Breast epithelium (tissue), 4 donors: ENCODE results near the gene ELL. TPM values are rescaled to one million over a fixed set of nuclear protein-coding genes. Genes with fewer than 3 reads are reported as not detected.

ENCODE experiments used
- DNase-seq, 2 donors: peaks; one replicate each; pipeline ENCODE4 v3.0.0-alpha.2; 2019; ENCODE audit warnings: low spot score in 2 of 2
- H3K27ac ChIP-seq, 2 donors: fragments of 200-600 bp; sonication (generic) in 1 of 2; one replicate each; pipeline ENCODE4 v1.5.1; 2016 to 2019; ENCODE audit warnings: mild to moderate bottlenecking in 1 of 2
- H3K27me3 ChIP-seq, 2 donors: fragments of 200-600 bp; sonication (generic) in 1 of 2; one replicate each; pipeline versions ENCODE4 v1.5.1 to v1.6.0; 2017 to 2019; ENCODE audit warnings: control low read depth in 1 of 2, mild to moderate bottlenecking in 1 of 2
- H3K36me3 ChIP-seq: fragments of 200-600 bp; one replicate; pipeline ENCODE4 v1.5.1; 2019
- H3K4me1 ChIP-seq, 2 donors: fragments of 200-600 bp; sonication (generic); one replicate each; pipeline ENCODE4 v1.5.1; 2016 to 2019; ENCODE audit warnings: control low read depth in 1 of 2
- H3K4me3 ChIP-seq, 3 donors: fragments of 200-600 bp; sonication (generic); 1 replicate in 2 of 3; 2 replicates in 1 of 3; pipeline ENCODE4 v1.5.1; 2016 to 2019; ENCODE audit warnings: mild to moderate bottlenecking in 3 of 3, moderate library complexity in 2 of 3
- H3K9me3 ChIP-seq, 2 donors: fragments of 200-600 bp; sonication (generic) in 1 of 2; one replicate each; pipeline ENCODE4 v1.5.1; 2016 to 2019; ENCODE audit warnings: control low read depth in 1 of 2
- POLR2A ChIP-seq: fragments of 450-650 bp; IDR thresholded peaks from one replicate; pipeline ENCODE4 v1.6.1; 2016; ENCODE audit warnings: antibody characterized with exemption, mild to moderate bottlenecking, moderate library complexity
- POLR2AphosphoS5 ChIP-seq, 3 donors: sonication (generic); formaldehyde crosslinking; IDR thresholded peaks; one replicate each; pipeline ENCODE4 v1.6.1; 2017; ENCODE audit warnings: antibody characterized with exemption in 3 of 3
- intact Hi-C: fragments of 100-400 bp; cut with DNase I; formaldehyde crosslinking; loops from one replicate; pipeline ENCODE4 v1.15.1; 2023; ENCODE audit warnings: low total_unique reads
- total RNA-seq, 3 donors: library from RNA; depleted of rRNA; stranded (reverse); fragments of >200 nt; gene quantifications; one replicate each; pipeline ENCODE4 v1.1.0, GENCODE V29; 2016
- TF ChIP-seq, protein P1 (sequence below), 3 donors: fragments of 450-650 bp; IDR thresholded peaks; one replicate each; pipeline ENCODE4 v1.5.1; 2016 to 2017; ENCODE audit warnings: antibody characterized with exemption in 3 of 3, mild to moderate bottlenecking in 3 of 3, moderate library complexity in 3 of 3

ELL gene
- total RNA-seq, 3 donors from 2014 or later: 13.0 to 22.3 (median 15.7) TPM

DNA sequence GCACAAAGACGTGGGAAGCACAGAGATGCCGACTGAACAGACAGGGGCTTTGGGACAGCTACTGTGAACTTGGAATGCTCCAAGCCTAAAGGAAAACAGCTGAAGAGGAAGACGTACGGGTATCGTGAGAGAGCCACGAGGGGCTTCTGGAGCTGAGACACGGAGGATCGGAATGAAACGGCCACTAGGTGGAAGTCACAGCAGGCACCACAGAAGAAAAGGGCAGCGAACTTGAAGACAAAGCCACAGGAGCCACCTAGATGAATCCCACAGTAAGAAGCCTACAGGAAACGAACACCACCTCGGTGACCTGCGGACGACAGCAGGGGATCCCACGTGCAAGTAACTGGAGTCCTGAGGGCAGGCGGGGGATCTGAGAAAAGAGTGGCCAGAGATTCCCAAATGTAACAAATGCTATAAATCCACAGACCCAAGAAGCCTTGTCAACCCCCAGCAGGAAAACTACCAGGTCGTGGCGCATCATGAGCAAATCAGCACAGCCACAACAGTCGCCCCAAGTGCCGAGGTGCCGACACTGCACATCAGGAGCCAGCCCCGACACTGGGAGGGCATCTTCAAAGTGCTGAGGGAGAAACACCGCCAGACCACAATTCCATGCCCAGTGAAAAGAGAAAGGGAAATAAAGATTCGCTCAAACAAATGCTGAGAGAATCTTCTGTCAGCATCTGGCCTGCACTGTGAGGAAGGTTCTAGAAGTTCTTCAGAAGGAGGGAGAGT, 44.7 kb downstream of the ELL start:
- intact Hi-C loops: no loop called here
- no peak for DNase-seq
- no peaks in the 10 kb centered on the region for H3K9me3 ChIP-seq
- no peaks in the 10 kb centered on the region for H3K36me3 ChIP-seq
- TF ChIP-seq, protein P1, sequence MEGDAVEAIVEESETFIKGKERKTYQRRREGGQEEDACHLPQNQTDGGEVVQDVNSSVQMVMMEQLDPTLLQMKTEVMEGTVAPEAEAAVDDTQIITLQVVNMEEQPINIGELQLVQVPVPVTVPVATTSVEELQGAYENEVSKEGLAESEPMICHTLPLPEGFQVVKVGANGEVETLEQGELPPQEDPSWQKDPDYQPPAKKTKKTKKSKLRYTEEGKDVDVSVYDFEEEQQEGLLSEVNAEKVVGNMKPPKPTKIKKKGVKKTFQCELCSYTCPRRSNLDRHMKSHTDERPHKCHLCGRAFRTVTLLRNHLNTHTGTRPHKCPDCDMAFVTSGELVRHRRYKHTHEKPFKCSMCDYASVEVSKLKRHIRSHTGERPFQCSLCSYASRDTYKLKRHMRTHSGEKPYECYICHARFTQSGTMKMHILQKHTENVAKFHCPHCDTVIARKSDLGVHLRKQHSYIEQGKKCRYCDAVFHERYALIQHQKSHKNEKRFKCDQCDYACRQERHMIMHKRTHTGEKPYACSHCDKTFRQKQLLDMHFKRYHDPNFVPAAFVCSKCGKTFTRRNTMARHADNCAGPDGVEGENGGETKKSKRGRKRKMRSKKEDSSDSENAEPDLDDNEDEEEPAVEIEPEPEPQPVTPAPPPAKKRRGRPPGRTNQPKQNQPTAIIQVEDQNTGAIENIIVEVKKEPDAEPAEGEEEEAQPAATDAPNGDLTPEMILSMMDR (IDR thresholded peaks at IDR 0.05): no peak
- TF ChIP-seq POLR2A (no peak), POLR2AphosphoS5 (IDR thresholded peaks at IDR 0.05) (no peak)
- H3K4me3 ChIP-seq: no peak overlapping the region
- H3K4me1 ChIP-seq: peaks cover 21 to 32% of the 10 kb centered on the region in 2 donors
- H3K27ac ChIP-seq: peak overlapping the region; percentile 10 to 98
- H3K27me3 ChIP-seq: no peaks in the 10 kb centered on the region

DNA sequence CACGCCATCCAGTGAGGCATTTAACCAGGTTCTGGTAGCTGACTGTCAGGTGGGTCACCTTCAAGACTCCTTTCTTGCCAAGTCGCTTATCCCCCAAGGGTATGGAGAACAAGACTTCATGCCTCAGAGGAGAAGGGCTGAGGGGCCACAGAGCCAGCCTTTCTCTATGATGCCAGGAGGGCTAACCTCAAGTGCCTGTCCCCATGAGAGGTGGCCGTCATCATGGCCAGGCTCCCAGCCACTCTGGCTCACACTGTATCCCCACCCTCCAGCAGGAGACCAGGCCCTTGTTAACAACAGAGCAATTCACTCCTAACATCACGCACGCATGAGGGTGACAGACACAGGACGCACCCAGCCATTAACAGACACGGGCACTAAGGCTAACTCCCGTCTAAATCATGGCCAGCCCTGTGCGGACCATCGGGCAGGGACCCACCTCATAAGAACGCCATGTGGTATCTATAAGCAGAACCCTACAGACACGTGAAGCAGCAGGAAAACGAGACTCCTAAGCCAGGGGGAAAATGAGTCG, 45.3 kb downstream of the ELL start:
- intact Hi-C loops: no loop called here
- no peak for TF ChIP-seq POLR2AphosphoS5 (IDR thresholded peaks at IDR 0.05)
- TF ChIP-seq, protein P1 (IDR thresholded peaks at IDR 0.05): no peak
- no peak for TF ChIP-seq POLR2A
- no peak for DNase-seq
- Histone ChIP-seq H3K4me1 (peaks cover 21 to 32% of the 10 kb centered on the region in 2 donors), H3K9me3 (no peaks in the 10 kb centered on the region), H3K4me3 (no peak overlapping the region), H3K27me3 (no peaks in the 10 kb centered on the region), H3K36me3 (no peaks in the 10 kb centered on the region), H3K27ac (peak overlapping the region; percentile 10 to 98)

DNA sequence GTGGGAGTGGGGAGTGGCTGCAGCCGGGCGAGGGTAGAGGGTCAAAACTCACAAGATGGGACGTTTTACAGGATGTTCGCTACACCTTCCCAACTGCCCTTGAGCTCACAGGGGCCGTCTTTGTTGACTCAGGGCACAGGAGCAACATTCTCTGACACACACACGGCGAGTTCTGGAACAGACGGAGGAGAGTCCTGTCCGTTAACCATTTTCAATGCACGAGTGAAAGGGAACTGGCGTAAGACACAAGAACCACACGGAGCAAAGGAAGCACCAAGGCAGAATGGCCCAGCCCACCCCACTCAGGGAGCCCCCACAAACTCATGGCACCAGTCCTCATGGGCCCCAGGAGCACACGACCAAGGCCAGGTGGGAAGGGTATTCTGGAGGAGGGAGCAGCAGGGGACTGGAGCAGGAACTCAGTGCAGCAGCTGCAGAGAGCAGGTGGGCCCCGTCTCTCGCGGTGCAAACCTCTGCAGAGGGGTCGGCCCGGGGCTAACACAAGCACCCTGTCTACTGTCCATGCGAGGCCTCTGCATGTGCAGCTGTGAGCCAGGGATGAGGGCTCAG, 46.0 kb downstream of the ELL start:
- Histone ChIP-seq H3K4me3 (no peak overlapping the region), H3K36me3 (no peaks in the 10 kb centered on the region), H3K27me3 (no peaks in the 10 kb centered on the region), H3K9me3 (no peaks in the 10 kb centered on the region), H3K27ac (peak overlapping the region in 1 of 2 donors; percentile 98), H3K4me1 (peaks cover 21 to 29% of the 10 kb centered on the region in 2 donors)
- no peak for DNase-seq
- no peak for TF ChIP-seq POLR2A
- TF ChIP-seq POLR2AphosphoS5 (IDR thresholded peaks at IDR 0.05): no peak
- TF ChIP-seq, protein P1 (IDR thresholded peaks at IDR 0.05): no peak
- intact Hi-C loops: no loop called here

DNA sequence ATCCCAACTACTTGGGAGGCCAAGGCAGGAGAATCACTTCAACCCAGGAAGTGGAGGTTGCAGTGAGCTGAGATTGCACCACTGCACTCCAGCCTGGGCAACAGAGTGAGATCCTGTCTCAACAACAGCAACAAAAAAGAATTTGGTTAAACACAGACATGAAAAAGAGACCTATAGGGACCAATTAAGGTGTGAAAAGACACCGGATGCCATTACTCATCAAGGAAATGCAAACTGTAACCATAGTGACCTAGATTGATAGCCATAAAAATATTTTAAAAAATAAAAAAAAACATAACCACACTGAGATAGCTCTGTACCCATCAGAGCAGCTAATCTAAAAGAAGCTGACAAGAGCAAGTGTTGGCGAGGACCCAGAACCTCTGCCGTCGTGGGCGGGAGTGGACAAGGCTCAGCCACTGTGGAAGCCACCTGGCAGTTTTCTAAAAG, 46.8 kb downstream of the ELL start:
- no peaks in the 10 kb centered on the region for H3K27me3 ChIP-seq
- H3K27ac ChIP-seq: peak overlapping the region in 1 of 2 donors; percentile 98
- H3K4me3 ChIP-seq: no peak overlapping the region
- intact Hi-C loops: no loop called here
- H3K36me3 ChIP-seq: no peaks in the 10 kb centered on the region
- peaks cover 16 to 24% of the 10 kb centered on the region in 2 donors for H3K4me1 ChIP-seq
- no peak for DNase-seq
- no peaks in the 10 kb centered on the region for H3K9me3 ChIP-seq
- TF ChIP-seq POLR2AphosphoS5 (IDR thresholded peaks at IDR 0.05): no peak
- TF ChIP-seq, protein P1 (IDR thresholded peaks at IDR 0.05): no peak

DNA sequence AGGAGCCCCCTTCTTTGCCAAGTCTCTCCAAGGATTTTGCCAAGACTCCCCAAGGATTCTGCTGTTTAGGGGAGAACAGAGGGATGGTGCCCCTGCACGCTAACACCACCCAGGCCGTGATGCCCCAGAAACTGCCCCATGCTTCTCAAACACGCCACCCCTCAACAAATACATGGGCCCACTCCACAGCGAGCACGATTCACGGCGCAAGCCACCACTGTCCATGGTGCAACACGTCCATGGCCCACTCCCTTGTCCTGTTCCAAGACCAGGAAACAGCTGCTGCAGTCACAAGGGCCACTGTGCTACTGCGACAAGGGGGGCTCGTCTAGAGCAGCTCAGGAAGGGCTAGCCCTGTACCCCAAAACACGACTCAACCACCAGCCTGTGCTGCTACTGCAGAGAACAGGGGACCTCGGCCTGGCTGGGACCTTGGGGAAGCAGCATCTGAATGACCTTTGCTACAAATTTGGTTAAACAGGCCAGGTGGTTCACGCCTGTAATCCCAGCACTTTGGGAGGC, 47.4 kb downstream of the ELL start:
- peak overlapping the region in 1 of 2 donors; percentile 57 for H3K27ac ChIP-seq

More for the DNA sequence above, 47.4 kb downstream of the ELL start:
- no peak for TF ChIP-seq POLR2A
- TF ChIP-seq, protein P1 (IDR thresholded peaks at IDR 0.05): no peak
- TF ChIP-seq POLR2AphosphoS5 (IDR thresholded peaks at IDR 0.05): no peak
- H3K36me3 ChIP-seq: no peaks in the 10 kb centered on the region
- no peaks in the 10 kb centered on the region for H3K27me3 ChIP-seq
- no peak overlapping the region for H3K4me3 ChIP-seq
- no peak for DNase-seq
- peaks cover 10 to 23% of the 10 kb centered on the region in 2 donors for H3K4me1 ChIP-seq
- H3K9me3 ChIP-seq: no peaks in the 10 kb centered on the region
- intact Hi-C loops: no loop called here
